HG03045 (cell line): ENCODE results near the gene KCNJ1.

Experiments used
- ATAC-seq: cut with Tn5 transposase; IDR thresholded peaks from one replicate; pipeline ENCODE4 v1.9.1; 2021; ENCODE audit warnings: mild to moderate bottlenecking, moderate library complexity; ENCODE audit not compliant: unreplicated experiment

Gene KCNJ1

GRCh38 chr11:128902515-128903066 is 35.5 kb upstream of the KCNJ1 start:
- ATAC-seq = no peak

GRCh38 chr11:128901653-128902514 is 34.8 kb upstream of the KCNJ1 start:
- no peak for ATAC-seq

DNA sequence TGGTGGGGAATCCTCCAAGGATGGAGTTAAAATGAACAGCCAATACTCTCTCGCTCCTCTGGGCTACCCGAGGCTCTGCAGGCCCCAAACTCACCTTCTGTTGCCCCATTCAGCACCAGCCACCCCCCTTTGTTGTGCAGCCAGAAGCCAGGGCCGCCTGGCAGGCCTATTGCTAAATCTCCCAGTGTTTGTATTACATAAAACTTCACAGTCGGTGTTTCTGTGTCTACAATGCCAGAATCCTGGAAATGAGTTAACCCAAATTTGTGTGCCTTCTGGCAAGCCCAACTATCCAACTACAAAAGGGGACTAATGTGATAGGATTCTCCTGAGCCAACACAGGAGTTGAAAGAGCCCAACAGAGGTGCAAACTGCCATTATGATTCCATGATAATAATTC is 33.4 kb upstream of the KCNJ1 start:
- ATAC-seq = no peak

DNA sequence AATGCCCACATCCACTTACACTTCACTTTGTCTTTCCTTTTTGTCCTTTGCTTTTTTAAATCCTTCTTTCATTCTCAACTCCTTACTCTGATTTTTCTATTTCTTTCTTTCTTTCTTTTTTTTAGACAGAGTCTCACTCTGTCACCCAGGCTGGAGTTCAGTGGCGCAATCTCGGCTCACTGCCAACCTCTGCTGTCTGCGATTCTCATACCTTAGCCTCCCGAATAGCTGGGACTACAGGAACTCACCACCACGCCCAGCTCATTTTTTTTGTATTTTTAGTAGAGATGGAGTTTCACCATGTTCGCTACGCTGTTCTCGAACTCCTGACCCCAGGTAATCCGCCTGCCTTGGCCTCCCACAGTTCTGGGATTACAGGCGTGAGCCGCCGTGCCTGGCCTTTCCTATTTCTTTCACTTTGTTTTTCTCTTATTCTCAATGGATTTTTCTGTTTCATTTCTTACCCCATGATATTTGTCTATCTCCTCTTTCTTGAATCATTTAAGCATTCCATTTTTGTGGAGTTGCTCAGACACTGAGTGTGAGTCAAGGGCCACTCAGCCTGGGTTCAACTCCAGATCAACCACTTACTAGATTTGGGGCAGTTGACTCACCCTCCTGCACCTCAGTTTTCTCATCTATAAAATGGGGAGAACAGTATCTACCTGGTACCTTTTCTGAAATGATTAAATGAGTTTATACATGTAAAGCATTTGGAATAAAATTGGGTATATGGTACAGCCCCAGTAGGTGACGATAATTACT is 31.7 kb upstream of the KCNJ1 start:
- no peak for ATAC-seq

DNA sequence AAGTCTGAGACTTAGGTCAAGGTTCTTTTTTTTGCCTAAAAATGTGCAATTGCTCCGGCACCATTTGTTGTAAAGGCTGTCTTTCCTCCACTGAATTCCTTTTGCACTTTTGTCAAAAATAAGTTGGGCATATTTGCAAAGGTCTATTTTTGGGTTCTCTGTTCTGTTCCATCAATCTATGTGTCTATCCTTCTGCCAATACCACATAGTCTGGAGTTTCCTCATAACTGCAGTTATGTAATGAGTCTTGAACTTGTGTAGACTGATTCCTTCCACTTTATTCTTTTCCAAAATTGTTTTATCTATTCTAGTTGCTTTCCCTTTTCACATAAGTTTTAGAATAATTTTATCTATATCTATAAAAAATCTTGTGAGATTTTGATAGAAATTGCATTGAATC is 30.7 kb upstream of the KCNJ1 start:
- ATAC-seq = no peak

- no peak for ATAC-seq
These were observed 29.3 kb upstream of the KCNJ1 start for GRCh38 chr11:128896356-128896755.

DNA sequence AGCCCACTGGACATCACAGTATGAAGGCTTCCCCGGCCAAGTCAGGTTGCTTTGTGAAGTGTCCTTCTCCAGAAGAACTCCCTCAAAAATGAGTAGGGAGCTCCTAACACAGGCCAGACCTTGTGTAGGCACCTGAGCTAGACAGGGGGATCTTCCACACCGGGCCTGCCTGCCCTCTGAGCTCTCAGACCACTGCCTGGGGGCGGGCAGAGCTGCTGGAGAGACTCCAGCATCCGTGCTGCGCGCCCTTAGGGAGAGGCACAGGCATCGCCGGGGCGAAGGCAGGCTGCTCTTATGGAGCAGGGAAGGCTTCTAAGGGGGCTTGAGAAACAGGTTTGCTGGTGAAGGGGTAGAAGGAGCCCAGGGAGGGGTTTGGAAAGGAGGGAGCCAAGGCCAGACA is 28.4 kb upstream of the KCNJ1 start:
- ATAC-seq = no peak

DNA sequence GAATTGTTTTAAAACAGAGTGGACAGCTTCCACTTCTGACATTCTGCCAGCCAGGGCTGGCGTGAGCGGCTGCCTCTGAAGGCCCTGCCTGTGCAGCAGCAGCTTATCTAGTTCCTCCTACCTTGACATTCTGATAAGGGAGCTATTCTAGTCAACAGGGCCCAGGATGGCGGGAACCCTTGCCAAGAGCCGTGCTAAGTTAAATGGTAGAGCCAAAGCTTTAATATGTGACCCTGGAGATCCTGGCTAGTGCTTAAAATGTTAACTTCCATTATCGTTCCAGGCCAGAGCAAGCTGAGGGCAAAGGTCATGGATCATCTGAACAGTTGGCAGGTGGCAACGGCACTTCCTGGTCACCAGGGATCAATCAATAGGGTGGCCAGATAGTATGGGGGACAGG is 27.6 kb upstream of the KCNJ1 start:
- no peak for ATAC-seq

GRCh38 chr11:128894286-128894681 is 27.2 kb upstream of the KCNJ1 start:
- ATAC-seq = no peak

GRCh38 chr11:128893578-128894285 is 26.6 kb upstream of the KCNJ1 start:
- no peak for ATAC-seq

DNA sequence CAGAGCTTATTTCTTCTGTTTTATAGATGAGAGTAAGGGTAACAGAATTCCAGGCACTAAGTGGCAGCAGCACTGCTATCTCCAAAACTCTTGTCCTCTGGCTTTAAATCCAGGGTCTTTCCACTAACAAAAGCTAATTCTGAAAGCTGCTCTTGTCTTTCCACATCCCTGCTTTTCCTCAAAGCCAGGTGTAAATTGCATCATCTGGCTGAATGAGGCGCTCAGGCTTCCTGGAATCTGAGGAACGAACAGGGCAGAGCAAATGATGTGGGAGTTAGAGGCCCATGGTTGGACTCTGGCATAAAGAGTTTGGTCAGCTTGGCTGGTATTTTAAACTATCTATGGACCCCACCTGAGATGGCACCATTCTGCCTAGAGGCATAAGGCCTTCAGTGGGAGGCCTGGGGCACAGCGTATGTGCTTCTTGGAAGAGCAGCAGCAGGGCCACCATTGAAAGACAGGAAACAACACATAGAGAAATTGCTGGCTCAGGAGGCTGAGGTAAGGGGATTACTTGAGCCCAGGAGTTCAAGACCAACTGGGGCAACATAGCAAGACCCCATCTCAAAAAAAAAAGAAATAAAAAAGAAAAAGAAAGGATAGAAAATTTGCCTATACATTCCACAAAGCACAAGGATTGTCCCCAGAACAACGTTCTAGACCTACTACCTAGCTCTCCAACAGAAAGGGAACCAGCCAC is 25.9 kb upstream of the KCNJ1 start:
- ATAC-seq = no peak

GRCh38 chr11:128891913-128892398 is 24.9 kb upstream of the KCNJ1 start:
- no peak for ATAC-seq

DNA sequence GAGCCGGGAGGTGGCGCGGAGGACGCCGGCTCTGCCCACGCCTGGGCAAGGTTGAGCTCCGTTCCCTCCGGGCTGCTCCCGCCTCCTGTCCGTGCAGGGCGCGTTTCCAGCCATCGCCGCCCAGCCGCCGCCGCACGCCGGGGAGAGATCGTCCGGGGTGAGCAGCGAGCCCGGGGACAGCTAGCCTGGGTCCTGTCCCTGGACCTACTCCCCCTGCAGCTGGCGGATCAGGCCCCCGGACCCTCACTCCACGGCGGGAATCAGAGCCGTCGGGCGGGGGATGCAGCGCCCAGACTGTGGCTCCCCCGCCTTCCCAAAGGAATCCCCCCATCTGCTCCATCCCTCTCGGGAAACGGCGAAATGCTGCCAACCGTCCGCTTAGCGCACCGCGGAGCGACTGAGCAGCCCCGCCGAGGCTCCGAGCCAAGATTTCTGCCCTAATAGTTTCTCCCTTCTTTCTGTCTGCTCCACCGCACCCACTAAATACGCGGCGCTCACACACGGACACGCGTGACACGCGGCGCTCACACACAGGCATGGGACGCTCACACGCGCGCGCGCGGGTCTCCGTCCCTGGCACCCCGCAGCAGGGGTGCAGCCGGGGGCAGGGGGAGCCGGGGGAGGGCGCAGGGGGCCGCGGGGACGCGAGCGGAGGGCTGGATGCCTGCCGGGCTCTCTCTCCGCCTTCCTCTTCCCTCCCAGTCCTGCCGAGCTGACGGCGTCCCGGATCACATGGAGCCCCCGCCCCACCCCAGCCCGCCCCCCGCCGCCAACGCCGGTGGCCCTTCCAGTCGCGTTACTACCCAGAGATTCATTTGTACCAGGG is 23.7 kb upstream of the KCNJ1 start, which contains the start of gene KCNJ5:
Gene KCNJ5 (plus strand): TSS at position 814 of the 826 bp plus-strand sequence. CDS start 19,918 bp downstream, outside the sequence.
- ATAC-seq = no peak

GRCh38 chr11:128890216-128890542 is 23.1 kb upstream of the KCNJ1 start:
- no peak for ATAC-seq

DNA sequence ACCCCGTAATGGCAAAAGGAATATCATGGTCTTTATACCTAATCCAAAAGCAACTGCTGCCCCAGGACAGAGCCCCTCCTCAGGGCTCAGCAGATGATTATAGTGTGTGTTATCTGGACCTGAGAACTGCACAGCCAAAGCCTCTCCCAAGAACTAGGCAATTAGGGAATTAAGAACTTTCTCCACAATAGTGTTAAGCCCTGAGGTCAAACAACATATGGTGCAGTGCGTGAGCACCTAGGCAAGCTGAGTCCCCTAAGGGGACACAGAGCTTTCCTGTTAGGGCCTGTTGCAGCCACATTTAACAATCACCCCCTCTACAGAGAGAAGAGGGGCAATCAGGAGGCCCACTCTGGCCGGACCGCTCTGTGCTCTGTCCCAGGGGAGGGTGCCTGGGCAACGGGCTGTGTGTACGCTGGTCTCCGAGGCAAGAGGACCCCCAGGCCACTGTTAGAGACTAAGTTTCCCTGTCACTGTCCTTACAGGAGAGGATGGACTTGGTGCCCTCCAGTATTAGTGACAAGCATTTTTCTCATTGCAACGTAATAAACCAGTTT is 22.6 kb upstream of the KCNJ1 start:
- no peak for ATAC-seq

DNA sequence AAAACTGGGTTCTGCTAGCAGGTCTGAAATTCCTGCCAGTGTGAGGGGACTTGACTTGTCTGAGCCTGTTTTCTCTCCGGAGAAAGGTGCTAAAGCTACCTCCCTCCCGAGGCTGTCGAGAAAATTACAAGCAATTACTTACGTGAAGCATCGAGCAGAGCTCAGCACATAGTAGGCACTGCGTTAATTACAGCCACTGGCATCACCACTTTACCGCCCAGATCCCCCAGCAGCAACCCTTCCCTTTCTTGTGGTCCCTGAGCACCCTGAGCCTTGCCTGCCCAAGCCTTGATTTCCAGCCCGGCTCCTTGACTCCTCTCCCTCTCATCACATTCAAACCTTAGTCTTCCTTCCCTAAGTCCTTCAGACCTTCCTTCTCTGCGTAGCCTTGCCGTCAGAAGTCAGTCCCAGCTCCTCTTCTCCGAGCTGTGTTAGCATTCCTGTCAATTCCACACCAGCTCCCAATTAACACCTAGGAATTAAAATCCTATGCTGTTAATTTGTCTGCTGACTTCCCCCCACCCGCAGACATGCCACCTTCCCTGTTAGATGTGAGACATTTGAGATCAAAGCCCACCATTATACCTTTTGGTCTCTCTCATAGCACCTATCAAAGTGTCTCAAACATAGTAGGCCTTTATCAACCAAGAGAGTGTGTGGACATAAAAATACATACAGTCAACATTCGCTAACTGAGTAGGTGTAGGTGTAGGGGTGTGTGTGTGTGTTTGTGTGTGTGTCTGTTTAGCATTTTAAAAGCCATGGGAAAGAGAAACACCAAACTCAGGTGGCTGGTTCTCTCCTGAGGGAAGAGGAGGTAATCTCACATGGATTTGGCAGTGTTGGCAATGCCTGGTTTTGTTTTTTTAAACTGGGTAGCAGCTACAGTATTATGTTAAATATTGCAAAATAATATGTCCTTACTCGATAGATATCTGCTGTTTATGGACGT is 21.2 kb upstream of the KCNJ1 start:
- no peak for ATAC-seq

- no peak for ATAC-seq
These were observed 19.5 kb upstream of the KCNJ1 start for GRCh38 chr11:128886406-128887124.
